HG02798 (cell line): ENCODE results near the gene MGAT3.
"Not testable (repeated sequence)": the region's sequence is repeated elsewhere in the genome, so short reads cannot be mapped to it uniquely, and the experiment has no call there.

Experiments
- ATAC-seq: cut with Tn5 transposase; IDR thresholded peaks from one replicate; pipeline ENCODE4 v1.9.1; 2021; ENCODE audit warnings: mild to moderate bottlenecking; ENCODE audit not compliant: unreplicated experiment, poor library complexity

Gene MGAT3, protein sequence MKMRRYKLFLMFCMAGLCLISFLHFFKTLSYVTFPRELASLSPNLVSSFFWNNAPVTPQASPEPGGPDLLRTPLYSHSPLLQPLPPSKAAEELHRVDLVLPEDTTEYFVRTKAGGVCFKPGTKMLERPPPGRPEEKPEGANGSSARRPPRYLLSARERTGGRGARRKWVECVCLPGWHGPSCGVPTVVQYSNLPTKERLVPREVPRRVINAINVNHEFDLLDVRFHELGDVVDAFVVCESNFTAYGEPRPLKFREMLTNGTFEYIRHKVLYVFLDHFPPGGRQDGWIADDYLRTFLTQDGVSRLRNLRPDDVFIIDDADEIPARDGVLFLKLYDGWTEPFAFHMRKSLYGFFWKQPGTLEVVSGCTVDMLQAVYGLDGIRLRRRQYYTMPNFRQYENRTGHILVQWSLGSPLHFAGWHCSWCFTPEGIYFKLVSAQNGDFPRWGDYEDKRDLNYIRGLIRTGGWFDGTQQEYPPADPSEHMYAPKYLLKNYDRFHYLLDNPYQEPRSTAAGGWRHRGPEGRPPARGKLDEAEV

DNA sequence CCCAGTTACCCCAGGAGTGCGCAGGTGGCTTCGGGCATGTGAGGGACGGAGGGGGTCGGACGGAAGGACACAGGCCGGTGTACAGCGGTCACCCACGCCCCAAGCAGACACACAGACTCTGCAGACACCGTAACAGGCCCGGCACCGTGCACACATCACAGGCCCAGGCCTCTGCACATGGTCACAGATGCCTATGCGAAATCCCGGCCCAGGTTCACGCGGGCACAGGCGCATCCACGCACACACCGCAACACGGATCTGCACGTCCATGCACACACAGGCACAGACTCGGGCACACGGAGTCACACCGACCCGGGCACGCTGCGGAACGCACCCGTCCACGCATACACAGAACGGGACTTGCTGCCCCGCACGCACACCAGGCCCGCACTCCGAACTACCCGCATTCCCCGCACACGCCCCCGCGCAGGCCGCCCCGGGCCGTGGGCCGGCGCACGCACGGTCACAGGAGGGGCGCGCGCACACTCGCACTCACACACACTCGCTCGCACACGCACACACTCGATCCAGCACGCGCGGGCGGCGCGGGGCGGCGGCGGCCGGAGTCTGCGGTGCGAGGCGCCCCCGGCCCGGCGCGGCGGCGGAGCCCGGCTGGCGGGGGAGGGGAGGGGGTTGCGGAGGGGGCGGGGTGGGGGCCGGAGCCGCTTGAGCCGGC lies at the start of gene MGAT3:
Gene MGAT3 (plus strand): TSS at position 491 of the 676 bp plus-strand sequence. CDS start 30,336 bp downstream, outside the sequence.
- ATAC-seq: no peak

DNA sequence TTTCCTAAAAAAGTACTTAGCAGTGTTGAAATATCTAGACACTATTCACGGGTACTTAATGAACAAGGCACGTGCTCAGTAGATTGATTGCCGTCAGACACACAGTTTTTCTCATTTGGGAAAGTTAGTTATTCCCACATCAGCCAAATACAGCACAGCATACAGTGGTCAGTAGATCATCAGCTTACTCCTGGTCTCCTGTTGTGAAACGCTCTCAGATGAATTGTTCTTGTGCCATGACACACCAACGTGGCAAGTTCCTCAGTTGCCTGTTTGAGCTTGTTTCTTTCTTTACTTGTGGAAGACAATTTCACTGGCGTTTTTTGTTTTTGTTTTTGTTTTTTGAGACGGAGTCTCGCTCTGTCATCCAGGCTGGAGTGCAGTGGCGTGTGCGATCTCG lies 48.6 kb upstream of the MGAT3 start:
- no peak for ATAC-seq

DNA sequence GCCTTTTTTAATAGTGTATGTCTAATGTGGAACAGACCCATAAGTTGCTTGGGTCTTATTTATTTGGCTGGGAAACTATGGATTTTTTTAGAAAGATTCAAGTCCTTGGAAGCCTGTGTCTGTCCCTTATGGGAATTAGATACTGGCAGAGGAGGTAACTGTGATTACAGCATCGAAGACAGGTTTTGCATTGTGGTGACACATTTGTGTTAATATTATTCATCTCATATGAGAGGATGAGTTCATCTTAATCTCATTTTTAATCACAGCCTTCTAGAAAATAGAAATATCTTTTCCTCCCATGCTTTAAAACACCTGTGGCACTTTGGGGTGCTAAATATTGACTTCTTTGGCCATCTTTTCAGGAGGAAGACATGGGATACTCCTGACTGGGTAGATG lies 48.0 kb upstream of the MGAT3 start:
- no peak for ATAC-seq

DNA sequence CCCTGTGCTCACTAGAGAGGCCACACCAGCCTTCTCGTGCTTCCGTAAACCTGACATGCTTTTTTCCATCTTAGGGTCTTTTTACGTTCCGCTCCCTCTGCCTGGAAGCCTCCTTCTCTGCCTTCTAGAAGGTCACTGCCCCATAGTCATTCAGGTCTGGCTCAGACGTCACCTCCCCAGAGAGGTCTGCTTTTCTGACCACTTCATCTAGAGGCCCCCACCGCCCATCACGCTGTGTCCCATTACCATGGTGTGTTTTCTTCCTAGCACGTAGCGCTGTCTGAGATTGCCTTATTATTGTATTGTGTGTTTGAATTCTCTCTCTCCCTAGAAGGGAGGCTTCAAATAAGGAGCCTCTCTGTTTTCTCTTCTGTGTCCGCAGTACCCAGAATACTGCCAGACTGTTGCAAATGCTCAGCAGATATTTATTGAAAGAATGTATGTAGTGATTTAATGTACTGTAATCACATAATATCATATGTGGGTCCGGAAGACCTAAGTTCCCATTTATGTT lies 47.2 kb upstream of the MGAT3 start:
- ATAC-seq: no peak

DNA sequence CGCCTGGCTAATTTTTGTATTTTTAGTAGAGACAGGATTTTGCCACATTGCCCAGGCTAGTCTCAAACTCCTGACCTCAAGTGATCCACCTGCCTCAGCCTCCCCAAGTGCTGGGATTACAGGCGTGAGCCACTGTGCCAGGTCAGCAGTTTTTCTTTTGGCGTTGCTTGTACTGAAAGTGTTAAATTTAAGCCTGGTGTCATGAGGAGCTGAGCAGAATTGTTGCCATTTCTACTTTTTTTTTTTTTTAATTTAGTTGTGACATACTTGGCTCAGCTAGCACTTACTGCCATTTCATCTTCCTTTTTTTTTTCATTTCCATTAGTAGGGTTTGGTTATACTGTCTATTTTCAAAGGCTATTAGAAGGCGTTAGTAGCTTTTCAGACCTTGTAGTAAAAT lies 46.5 kb upstream of the MGAT3 start:
- ATAC-seq: no peak

DNA sequence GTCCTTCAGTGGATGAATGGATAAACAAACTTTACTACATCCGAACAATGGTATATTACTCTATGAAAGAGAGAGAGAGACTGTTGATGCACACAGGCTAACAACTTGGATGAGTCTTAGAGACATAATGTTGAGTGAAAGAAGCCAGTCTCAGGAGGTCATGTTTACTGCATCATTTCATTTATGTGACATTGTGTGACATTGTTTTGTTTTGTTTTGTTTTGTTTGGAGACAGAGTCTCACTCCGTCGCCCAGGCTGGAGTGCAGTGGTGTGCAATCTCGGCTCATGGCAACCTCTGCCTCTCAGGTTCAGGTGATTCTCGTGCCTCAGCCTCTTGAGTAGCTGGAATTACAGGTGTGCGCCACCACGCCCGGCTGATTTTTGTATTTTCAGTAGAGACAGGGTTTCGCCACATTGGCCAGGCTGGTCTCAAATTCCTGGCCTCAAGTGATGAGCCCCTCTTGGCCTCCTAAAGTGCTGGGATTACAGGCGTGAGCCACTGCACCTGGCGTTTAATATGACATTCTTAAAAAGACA lies 44.9 kb upstream of the MGAT3 start:
- not testable (repeated sequence) for ATAC-seq

DNA sequence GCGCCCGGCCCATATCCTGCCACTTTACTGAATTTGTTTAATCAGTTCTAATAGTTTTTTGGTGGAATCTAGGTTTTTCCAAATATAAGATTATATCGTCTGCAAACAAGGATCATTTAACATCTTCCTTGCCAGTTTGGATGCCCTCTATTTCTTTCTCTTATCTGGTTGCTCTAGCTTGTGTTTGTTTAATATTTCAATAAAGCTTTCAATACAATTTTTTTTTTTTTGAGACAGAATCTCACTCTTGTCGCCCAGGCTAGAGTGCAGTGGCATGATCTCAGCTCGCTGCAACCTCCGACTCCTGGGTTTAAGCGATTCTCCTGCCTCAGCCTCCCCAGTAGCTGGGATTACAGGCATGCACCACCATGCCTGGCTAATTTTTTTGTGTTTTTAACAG lies 43.6 kb upstream of the MGAT3 start:
- ATAC-seq: not testable (repeated sequence)

DNA sequence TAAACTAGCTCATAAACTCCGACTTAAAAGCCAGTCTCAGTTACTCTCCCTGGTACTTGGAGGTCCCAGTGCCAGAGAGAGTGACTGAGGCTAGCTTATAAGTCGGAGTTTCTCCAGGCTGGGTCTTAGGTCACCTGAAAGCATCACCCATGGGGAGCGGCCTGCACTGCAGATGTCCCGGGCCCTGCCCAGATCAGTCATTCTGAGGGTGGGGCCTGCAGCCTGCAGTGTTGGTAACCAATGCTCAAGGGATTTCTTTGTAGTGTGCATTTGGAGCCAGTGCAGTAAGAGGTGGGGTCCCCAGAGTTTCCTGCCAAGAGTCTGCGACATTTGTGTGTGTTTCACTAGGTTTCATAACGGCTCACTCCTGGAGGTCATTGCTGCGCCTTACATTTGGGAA lies 42.4 kb upstream of the MGAT3 start:
- no peak for ATAC-seq

DNA sequence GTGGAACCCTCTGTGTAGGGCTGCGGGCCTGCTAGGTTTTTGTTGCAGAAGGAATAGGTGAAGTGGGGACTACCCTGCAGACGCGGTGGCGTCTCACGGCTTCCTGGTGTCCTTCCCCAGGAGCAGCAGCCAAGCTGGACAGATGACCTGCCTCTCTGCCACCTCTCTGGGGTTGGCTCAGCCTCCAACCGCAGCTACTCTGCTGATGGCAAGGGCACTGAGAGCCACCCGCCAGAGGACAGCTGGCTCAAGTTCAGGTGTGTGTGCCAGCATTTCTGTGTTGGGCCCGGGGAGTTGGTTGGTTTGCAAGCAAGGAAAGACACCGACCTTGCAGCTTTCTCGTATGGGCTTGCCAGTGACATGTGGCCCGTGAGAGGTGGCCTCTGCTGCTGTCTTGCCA lies 41.9 kb upstream of the MGAT3 start:
- no peak for ATAC-seq

DNA sequence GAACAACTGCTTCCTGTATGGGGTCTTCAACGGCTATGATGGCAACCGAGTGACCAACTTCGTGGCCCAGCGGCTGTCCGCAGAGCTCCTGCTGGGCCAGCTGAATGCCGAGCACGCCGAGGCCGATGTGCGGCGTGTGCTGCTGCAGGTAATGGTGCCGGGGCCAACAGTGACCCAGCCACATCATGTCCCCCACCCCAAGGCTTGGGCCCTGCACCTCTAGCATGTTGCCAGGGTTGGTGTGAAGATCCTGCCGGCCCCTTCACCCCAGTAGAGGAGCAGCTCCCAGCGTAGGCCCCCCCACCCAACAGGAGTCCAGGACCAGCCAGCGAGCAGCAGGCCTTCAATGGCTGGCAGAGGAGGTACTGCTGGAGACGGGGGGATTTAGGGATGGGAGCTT lies 41.3 kb upstream of the MGAT3 start:
- no peak for ATAC-seq

DNA sequence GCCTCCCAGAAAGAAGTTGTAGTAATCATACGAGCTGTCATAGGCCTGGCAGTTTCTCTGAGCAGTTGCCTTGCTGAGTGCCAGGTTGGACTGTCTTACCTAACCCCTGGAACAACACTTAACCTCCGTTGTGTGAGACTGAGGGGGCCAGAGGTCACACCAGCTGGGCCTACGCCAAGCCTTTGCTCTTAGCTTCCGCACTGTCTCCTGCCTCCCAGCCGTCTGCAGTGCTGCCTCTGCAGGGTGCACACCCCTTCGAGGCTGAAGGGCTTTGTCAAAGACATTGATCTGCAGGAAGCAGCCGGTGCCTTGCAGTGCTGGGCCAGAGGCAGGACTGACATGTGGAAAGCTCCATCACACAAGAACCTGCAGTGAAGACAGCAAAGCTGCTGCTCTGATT lies 40.5 kb upstream of the MGAT3 start:
- no peak for ATAC-seq

DNA sequence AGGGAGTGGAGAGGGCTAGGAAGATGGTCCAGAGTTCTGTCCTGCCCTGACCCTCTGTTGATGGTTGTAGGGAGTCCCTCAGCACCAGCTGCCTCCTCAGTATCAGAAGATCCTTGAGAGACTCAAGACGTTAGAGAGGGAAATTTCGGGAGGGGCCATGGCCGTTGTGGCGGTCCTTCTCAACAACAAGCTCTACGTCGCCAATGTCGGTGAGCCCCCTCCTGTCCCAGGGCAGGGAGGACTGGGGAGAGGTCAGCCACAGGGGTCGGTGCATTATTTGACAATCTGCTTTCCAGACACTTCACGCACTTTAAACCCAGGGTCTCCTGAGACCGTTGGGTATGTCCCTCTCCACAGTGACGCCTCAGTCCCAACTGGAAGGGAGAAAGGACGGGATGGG lies 39.2 kb upstream of the MGAT3 start:
- no peak for ATAC-seq

DNA sequence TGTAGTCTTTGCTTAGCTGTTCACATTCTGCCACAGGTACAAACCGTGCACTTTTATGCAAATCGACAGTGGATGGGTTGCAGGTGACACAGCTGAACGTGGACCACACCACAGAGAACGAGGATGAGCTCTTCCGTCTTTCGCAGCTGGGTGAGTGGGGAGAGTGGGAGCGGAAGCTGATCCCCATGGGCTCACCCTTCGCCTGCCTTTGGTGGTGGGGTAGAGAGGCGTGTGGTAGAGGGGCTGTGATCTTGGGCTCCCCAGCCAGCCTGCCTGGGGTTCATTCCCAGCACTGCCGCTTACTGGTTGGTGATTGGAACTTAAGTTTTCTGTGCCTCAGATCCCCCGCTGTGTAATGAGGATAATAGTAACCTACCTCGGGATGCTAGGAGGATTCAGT lies 38.1 kb upstream of the MGAT3 start:
- ATAC-seq: no peak

DNA sequence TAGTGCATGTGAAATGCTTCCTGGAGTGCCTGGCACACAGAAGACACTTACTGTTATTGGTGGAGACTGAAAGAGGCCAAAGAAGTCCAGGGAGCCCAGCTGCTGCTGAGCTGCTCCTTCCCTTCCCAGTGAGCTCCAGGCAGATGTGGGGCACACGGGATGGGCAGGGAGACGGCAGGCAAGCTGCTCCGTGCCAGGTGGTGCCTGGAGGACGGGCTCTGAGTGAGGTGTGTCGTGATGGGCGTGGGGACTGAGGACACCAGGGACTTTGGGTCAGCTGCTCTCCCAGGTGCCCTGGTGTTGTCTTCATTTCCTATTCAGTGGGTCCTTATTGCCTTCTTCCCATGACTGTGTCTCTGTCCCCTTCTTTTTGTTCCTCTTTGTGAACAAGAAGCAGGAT lies 37.7 kb upstream of the MGAT3 start:
- ATAC-seq: no peak

DNA sequence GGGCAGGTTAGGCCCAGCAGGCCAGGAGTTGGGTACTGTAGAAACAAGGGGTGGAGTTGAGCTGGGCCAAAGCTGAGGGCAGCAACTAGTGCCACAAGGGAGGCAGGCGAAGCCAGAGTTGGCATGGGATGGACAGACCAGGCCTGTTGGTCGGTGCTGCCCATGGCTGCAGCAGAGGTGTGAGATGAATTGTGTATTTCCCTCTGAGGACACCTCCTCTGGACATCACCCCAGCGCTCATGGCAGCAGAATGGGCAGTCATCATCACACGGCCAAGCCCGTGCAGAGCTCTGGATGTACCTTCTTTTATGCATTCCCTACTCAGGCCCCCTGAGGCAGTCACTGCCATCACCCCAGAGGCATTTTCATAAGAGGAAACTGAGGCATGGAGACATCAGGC lies 36.9 kb upstream of the MGAT3 start:
- ATAC-seq: no peak

DNA sequence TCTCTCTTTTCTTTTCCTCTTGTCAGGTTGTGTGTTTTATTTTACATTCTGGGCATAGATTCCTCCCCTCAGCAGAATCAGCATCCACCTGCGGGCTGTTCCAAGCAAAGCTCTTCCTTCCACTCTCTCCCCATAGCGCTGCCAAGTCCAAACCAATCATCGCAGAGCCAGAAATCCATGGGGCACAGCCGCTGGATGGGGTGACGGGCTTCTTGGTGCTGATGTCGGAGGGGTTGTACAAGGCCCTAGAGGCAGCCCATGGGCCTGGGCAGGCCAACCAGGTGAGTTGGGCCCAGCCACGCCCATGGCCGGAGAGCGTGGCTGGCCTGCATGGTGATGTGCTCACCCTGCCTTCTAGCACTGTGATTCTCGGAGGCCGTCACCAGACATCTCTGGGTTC lies 35.1 kb upstream of the MGAT3 start:
- ATAC-seq: no peak

DNA sequence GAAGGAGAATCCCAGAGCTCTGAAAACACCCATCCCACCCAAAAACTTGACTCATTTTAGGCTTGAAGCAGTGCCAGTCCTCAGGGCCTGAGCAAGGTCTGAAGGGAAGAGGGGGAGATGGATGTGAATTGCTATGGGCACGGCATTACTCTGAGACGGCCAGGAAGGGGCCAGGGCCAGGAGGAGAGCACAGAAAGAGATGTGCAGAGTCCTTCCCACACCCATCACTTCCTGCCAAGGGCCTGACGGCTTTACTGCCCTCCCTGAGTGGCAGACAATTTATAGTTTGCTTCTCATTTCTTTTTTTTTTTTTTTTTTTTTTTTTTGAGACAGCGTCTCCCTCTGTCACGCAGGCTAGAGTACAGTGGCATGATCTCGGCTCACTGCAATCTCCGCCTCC lies 34.7 kb upstream of the MGAT3 start:
- ATAC-seq: no peak

DNA sequence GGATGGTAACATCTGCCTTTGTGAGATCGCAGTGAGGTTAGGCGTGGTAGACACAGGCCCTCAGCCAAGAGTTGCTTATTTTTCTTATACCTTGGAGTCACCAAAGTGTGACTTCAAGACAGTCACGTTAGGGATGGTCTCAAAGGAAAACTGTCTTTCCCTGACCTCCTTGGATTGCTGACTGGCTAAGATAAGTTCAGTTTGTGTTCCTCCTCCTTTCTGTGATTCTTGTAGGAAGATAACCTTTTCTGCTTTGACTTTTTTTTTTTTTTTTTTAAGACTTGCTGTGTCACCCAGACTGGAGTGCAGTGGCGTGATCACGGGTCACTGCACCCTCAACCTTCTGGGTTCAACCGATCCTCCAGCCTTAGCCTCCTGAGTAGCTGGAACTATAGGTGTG lies 34.1 kb upstream of the MGAT3 start:
- no peak for ATAC-seq

DNA sequence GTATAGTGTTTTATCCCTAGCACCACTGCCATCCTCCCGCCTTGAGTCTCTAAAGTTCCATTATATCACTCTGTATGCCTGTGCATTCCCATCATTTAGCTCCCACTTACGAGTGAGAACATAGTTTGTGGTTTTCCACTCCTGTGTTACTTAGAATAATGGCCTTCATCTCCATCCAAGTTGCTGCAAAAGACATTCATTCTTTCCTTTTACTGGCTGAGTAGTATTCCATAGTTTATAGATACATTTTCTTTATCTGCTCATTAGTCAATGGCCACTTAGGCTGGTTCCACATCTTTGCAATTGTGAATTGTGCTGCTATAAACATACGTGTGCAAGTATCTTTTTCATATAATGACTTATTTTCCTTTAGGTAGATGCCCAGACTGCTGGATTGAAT lies 32.8 kb upstream of the MGAT3 start:
- no peak for ATAC-seq

DNA sequence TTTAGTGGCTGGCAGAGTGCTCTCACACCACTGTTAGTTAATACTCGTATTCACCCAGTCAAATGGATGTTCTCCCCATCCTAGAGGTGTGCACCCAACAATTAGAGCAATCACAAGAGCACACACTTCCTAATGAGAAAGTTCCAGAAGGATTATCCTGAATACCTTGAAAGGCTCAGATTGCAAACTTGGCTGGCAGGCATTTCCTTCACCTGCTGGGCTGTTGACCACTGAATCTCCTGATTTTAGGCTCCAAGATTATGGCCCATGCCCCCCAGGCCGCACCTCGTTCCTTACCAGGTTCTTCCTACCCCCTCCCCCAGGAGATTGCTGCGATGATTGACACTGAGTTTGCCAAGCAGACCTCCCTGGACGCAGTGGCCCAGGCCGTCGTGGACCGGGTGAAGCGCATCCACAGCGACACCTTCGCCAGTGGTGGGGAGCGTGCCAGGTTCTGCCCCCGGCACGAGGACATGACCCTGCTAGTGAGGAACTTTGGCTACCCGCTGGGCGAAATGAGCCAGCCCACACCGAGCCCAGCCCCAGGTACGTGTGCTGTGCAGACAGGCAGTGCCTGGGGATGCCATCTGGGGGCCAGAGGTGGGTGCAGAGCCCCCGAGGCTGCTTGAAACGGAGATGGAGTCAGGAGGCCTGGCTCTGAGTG lies 30.3 kb upstream of the MGAT3 start:
- no peak for ATAC-seq
